ENCODE data around the gene CCBE1.

GRCh38 chr18:59744271-59744721 is 47.1 kb upstream of the CCBE1 start:
- no peak for TF ChIP-seq POLR2A (IDR thresholded peaks at IDR 0.05)
- TF ChIP-seq CTCF (IDR thresholded peaks at IDR 0.05 in 8 of 11, conservative IDR thresholded peaks at IDR 0.05 in 3 of 11) = no peak
- TF ChIP-seq POLR2AphosphoS5 (IDR thresholded peaks at IDR 0.05) = no peak
